ENCODE results near the gene TBC1D14.

The TBC1D14 gene

GRCh38 chr4:6941796-6942195 lies 32.2 kb downstream of the TBC1D14 start:
- intact Hi-C loops (cut with DNase I), result no loop called here
- DNase-seq, result peak in 1 of 10 donors; percentile 13

GRCh38 chr4:6942238-6942800 lies 32.7 kb downstream of the TBC1D14 start:
- intact Hi-C loops (cut with DNase I), result no loop called here

GRCh38 chr4:6943012-6943884 lies 33.6 kb downstream of the TBC1D14 start:
- DNase-seq, result peak in 1 of 10 donors; percentile 79
- intact Hi-C loops (cut with DNase I), result no loop called here

More at GRCh38 chr4:6942238-6942800, 32.7 kb downstream of the TBC1D14 start:
- DNase-seq, result peak in 1 of 10 donors; percentile 53

DNA sequence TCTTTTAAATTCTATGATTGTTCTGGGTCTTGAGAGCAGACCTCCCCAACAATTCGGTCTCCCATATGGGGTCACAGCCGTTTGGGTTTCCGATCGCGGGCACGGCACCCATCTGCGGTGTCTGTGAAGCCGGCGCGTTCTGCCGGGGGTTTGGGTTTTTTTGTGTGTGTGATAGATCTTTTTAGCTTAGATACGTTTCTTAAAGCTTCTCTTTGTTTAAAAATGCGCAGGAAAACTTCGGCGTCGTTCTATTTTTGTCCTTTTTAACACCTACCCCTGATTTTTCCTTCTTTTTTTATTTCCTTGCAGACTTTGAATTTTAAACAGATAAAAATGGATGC lies 34.2 kb downstream of the TBC1D14 start:
- intact Hi-C loops (cut with DNase I), result no loop called here

GRCh38 chr4:6944301-6945051 lies 34.9 kb downstream of the TBC1D14 start:
- intact Hi-C loops (cut with DNase I), result no loop called here
- DNase-seq, result peak in 1 of 10 donors; percentile 82

More for the DNA sequence above, 34.2 kb downstream of the TBC1D14 start:
- no peak for DNase-seq

DNA sequence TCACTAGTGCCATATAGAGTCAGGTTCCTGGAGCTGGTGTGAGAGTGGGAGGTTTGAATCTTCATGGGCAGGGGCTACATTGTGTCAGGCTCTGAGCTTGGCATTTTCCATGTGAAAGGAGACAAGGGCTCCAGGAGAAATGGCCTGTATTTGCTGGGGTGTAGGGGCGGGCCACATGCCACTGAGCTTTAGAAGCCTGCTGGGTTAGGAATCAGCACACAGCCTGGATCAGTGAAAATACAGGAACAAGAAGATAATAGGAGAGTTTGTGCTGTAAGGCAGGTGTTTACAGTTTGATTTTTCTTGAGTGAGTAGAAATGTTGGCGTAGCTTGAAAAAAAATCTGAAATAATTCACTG lies 35.4 kb downstream of the TBC1D14 start:
- DNase-seq, result no peak
- intact Hi-C loops (cut with DNase I), result no loop called here

DNA sequence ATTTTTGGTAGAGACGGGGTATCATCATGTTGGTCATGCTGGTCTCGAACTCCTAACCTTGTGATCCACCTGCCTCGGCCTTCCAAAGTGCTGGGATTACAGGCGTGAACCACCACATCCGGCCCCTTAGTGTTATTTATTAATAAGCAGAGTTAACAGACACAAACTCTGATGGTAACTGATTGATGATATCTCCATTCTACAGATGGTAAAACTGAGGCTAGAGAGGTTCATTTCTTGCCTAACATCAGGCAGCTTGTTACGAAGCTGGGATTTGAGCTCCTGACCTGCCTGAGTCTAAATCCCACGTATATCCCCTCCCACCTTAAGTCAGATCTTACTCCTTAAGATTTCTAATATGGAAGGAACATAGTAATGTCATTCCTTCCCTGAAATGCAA lies 36.9 kb downstream of the TBC1D14 start:
- DNase-seq, result peak in 1 of 10 donors; percentile 11
- intact Hi-C loops (cut with DNase I), result no loop called here

DNA sequence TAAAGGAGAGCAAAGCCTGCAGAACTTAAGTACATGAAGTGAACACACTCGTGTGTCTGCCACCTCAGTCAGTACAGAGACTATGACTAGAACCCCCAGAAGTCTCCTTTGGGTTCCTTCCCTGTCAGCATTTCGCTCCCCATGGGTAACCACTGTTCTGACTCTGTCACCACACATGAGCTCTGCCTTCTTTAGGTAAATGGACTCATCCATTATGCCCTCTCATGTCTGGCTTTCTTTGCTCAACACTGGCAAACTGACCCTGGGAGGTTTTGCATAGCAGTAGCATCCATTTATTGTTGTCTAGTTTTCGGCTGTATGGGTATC lies 38.5 kb downstream of the TBC1D14 start:
- no peak for DNase-seq
- intact Hi-C loops (cut with DNase I), result no loop called here

DNA sequence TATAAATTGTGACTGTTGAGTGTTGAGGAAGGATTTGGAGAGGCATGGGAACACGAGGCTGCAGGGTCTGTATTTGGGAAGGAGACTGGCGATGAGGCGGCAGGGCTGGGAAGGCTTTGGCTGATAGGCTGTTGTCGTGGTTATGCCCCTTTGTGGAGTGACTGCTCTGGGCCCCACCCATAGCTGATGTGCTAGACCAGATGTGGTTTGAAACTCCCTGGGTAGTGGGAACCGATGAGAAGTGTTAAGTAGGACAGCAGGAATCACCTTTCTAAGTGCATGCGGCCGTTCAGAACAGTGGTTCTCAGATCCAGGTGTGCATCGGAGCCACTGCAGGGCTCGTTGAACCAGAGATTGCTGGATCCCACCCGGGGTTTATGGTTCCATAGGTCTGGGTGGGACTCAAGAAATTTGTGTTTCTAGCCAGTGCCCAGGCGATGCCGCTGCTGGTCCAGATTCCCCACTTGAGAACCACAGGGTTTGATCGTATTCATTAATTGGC lies 42.3 kb downstream of the TBC1D14 start:
- DNase-seq, result peak in 1 of 10 donors; percentile 58
- intact Hi-C loops (cut with DNase I), result no loop called here

DNA sequence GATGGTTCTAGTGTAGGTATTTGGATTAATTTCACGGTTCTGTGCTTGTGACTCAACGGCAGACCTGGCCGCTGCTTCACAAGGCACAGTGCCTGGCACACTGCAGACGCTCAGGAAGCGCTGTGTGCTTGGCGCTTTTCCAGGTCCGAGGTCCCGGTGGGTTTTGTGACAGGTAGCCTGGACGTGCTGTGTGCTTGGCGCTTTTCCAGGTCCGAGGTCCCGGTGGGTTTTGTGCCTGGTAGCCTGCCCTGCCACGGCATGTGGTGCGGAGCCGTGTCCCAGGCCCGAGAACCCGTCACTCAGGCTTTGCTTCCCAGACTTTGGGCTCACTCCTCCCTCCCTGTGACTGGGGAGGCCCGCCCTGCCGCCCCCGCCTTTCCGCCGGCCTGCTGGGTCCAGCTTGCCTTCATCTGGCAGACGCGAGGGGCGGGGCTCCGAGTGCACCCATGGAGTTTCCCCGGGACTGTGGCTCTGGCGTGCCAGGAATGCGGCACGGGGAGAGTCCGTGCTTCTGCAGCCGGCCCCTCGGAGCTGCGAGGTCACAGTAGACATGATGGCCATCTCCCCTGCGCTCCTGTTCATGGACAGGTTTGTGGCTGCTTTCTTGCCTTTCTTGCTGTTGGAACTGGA lies 44.2 kb downstream of the TBC1D14 start:
- intact Hi-C loops (cut with DNase I), result no loop called here

DNA sequence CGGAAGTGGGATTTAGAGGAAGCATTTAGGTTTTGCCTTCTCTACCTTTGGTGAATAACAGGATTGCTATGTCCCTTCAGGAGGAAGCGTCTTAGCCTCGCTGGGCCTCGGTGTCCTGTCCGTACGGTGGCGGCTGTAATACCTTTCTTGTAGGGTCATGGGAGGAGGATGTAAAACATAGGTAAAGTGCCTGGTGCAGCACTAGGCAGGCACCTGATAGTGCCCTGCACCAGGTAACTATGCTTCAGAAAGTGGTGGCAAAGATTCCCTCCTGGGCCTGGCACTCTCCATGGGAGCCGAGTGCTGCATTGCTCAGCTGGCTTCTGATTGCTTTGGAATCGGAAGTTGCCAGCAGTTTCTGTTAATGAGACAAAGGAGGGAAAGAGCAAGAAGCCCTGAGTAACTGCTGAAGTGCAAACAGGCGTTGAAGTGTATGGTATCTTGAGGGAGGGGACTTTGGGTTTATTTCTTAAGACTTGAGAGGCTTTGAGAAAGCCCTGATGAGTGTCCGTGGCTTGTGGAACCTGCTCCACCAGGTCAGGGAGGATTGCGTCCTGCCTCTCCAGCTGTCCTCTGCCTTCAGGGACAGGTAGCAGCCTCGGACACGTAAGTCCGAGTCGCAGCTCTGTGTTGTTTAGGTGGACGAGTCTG lies 45.8 kb downstream of the TBC1D14 start:
- peak in 1 of 10 donors; percentile 65 for DNase-seq
- intact Hi-C loops (cut with DNase I), result no loop called here

More for the DNA sequence above, 44.2 kb downstream of the TBC1D14 start:
- DNase-seq, result peak in 4 of 10 donors; percentile 64 to 93 (median 91)

DNA sequence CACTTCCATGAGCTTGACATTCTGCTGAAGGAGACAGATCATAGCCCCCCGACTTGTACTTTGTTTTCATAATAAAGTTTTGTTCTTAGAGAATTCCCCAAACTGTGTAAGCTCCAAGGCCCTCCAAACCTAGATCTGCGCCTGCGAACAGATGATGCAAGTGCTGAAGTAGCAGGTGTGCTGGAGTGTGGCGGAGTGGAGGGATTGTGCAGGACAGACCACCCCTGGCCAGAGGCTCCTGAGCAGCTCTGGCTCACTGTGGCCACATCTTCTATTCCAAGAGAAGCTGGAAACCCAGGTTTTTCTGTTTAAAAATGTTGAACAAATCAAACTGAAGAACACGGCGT lies 46.4 kb downstream of the TBC1D14 start:
- DNase-seq, result no peak
- intact Hi-C loops (cut with DNase I), result no loop called here

- intact Hi-C loops (cut with DNase I), result no loop called here
- DNase-seq, result peak in 2 of 10 donors; percentile 41 to 77
These were observed 47.0 kb downstream of the TBC1D14 start for GRCh38 chr4:6956434-6957147.

DNA sequence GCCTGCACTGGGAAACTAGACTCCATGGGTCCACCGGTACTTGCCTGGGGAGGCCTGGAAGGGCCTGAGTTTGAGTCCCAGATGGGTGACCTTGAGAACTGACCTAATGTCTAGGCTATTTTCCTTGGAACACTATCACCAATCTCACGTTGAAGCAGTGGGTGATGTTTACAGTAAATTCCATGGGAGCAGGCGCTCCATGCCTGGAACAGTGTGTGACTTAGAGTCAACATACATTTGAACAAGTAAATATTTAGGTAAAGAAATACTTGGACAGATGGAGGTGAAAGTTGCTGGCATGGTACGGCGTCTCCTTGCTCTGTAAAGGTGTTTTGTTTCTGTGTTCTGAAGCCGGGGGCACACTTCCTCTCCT lies 47.5 kb downstream of the TBC1D14 start:
- intact Hi-C loops (cut with DNase I), result no loop called here
- no peak for DNase-seq

DNA sequence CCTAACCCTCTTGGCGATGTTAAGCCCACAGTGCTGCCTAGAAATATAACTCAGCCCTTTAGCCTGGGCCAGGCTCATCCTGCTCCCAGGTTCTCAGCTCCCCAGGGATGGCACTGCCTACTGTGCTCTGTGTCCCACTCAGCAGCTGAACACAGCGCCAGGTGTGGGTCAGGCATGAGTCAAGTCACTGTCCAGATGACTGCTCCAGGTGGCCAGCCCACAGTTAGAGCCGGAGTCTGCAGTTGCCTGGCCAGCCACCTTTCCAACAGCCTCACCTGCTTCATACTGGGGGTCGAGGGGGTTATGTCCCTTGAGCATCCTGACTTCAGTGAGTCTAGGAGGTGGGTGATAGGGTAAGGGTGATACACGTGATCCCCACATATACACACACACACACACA lies 48.4 kb downstream of the TBC1D14 start:
- intact Hi-C loops (cut with DNase I), result no loop called here

DNA sequence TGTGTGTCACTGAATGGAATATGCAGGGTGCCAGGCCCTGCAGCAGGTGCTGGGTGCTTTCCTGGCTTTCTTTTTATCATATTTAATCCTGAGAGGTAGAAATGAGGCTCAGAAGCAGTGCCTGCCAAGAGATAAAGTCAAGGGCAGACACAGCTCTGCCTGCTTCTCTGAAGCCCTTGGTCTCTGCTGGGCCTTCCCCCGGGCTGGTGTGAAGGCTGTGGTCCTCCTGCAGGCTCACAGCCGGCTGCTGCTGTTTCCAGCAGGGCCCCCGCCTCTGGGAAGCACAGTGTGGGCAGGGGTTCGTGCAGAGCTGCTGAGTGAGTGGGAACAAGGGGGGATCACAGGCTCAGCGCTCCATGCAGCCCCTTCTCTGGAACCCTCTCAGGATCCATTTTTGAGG lies 49.6 kb downstream of the TBC1D14 start:
- intact Hi-C loops (cut with DNase I), result no loop called here
- DNase-seq, result peak in 2 of 10 donors; percentile 72

More for the DNA sequence above, 48.4 kb downstream of the TBC1D14 start:
- peak in 2 of 10 donors; percentile 58 to 62 for DNase-seq

- intact Hi-C loops (cut with DNase I), result no loop called here
- DNase-seq, result peak in 2 of 10 donors; percentile 50 to 72
These were observed 50.5 kb downstream of the TBC1D14 start for GRCh38 chr4:6960154-6960553.

DNA sequence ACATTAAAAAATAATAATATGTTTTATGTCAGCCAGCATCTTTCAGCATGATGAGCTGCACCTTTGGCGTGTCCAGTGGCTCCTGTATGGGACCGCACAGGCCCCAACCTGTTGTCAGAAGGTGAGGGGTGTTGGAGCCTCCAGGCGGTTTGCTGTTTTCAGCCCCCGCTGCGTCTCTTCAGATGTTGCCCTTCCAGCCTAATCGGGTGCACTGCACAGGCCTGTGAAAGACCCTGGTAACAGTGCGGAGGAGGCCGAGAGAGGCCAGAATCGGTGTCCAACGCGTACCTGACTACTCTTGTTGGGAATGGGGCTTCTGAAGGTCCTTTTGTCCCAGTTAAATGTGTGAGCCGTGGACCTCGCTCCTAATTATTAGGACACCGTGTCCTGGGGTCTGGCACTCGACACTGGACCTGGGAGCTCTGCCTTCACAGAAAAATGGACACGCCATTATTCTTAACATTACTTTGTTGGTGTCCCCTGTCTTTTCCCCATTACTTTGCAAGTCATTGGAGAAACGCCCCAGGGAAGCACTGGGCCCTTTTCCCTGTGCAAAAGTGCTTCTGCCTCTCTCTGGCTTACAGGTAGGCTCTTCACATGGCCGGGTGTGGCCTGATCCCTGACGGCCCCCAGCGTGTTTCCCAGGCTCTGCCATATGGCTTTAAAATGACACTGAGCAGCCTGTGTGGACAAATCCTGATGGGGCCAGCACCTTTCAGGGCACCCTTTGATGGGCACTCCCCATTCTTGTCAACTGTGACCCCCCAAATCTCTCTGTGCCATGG lies 51.2 kb downstream of the TBC1D14 start:
- DNase-seq, result peak in 1 of 10 donors; percentile 37
- intact Hi-C loops (cut with DNase I), result no loop called here

Data from posterior cingulate gyrus (tissue), 11 donors.